Body of pancreas (tissue), 4 donors: ENCODE measurements around the gene WNT11. TPM values are rescaled to one million over a fixed set of nuclear protein-coding genes. Genes with fewer than 3 reads are reported as not detected.
A peak's percentile ranks its signal among the peaks of the same experiment; 100 is the strongest.

Experiments
- ATAC-seq: fragments of 150-250 bp; one replicate; pipeline ENCODE4 v1.9.1; 2016
- DNase-seq, 4 donors: peaks; one replicate each; pipeline ENCODE4 v3.0.0-alpha.2; 2019
- H3K27ac ChIP-seq, 4 donors: fragments of 200-600 bp; sonication (generic); 1 replicate in 3 of 4; 2 replicates in 1 of 4; pipeline versions ENCODE4 v1.5.1 to v1.6.1; 2016 to 2019; ENCODE audit warnings: mild to moderate bottlenecking in 1 of 4, mixed read lengths in 1 of 4, moderate library complexity in 1 of 4
- H3K27me3 ChIP-seq, 2 donors: fragments of 200-600 bp; sonication (generic); one replicate each; pipeline ENCODE4 v1.6.0; 2016; ENCODE audit warnings: mild to moderate bottlenecking in 1 of 2
- H3K36me3 ChIP-seq, 2 donors: fragments of 200-600 bp; sonication (generic); replicated peaks in 1 of 2; 2 replicates each; pipeline ENCODE4 v1.5.1; 2016; ENCODE audit warnings: low read depth in 2 of 2; ENCODE audit not compliant: insufficient read depth in 1 of 2
- H3K4me1 ChIP-seq: fragments of 200-600 bp; sonication (generic); one replicate; pipeline ENCODE4 v1.6.0; 2016
- H3K4me3 ChIP-seq, 2 donors: fragments of 200-600 bp; sonication (generic); 1 replicate in 1 of 2; 2 replicates in 1 of 2; pipeline ENCODE4 v1.5.1; 2016 to 2019
- H3K9me3 ChIP-seq, 3 donors: fragments of 200-600 bp; sonication (generic); 1 replicate in 2 of 3; 2 replicates in 1 of 3; pipeline ENCODE4 v1.5.1; 2016
- CTCF ChIP-seq, 7 experiments: fragments of 450-650 bp in 4 of 7; fragments of 200-600 bp in 3 of 7; sonication (generic) in 3 of 7; IDR thresholded peaks; one replicate each; pipeline ENCODE4 v1.5.1; 2016 to 2019; ENCODE audit warnings: antibody characterized with exemption in 7 of 7
- POLR2A ChIP-seq, 3 donors: fragments of 450-650 bp; IDR thresholded peaks; one replicate each; pipeline ENCODE4 v1.6.1; 2016; ENCODE audit warnings: antibody characterized with exemption in 3 of 3, mild to moderate bottlenecking in 2 of 3
- WGBS, 2 donors: methylation state at CpG; one replicate each; pipeline ENCODE4 v1.1.5; 2017; 5-methylcytosine and 5-hydroxymethylcytosine counted together
- intact Hi-C: fragments of 100-400 bp; cut with DNase I; formaldehyde crosslinking; loops from one replicate; pipeline ENCODE4 v1.15.1; 2023
- total RNA-seq, 2 donors: library from RNA; depleted of rRNA; stranded (reverse); fragments of >200 nt; gene quantifications; one replicate each; pipeline ENCODE4 v1.1.0, GENCODE V29; 2016

Gene WNT11
- total RNA-seq, 2 donors from 2014 or later = 4.2 to 23.4 TPM

- no peak overlapping the region for H3K4me3 ChIP-seq
- no peak for DNase-seq
- no peak overlapping the region for H3K27ac ChIP-seq
- 41 to 44% methylated on average over 8 of the region's 8 CpGs for WGBS, 2 donors
- TF ChIP-seq CTCF (IDR thresholded peaks at IDR 0.05) (no peak), POLR2A (IDR thresholded peaks at IDR 0.05) (no peak)
- ATAC-seq = no peak
- H3K36me3 ChIP-seq = no peaks in the 10 kb centered on the region
- H3K9me3 ChIP-seq = no peaks in the 10 kb centered on the region
- H3K4me1 ChIP-seq = peaks cover 5% of the 10 kb centered on the region
- H3K27me3 ChIP-seq = no peaks in the 10 kb centered on the region
- intact Hi-C loops = no loop called here
Observed at GRCh38 chr11:76217653-76218160, 11.4 kb upstream of the WNT11 start.

- H3K36me3 ChIP-seq = no peaks in the 10 kb centered on the region
- no peak overlapping the region for H3K27ac ChIP-seq
- no peak overlapping the region for H3K4me3 ChIP-seq
- intact Hi-C loops = no loop called here
- peaks cover 5% of the 10 kb centered on the region for H3K4me1 ChIP-seq
- 29 to 46% methylated on average over 3 to 9 of the region's 9 CpGs for WGBS, 2 donors
- ATAC-seq = no peak
- no peaks in the 10 kb centered on the region for H3K27me3 ChIP-seq
- peak in 1 of 4 donors; percentile 34 for DNase-seq
- TF ChIP-seq POLR2A (IDR thresholded peaks at IDR 0.05) (no peak), CTCF (IDR thresholded peaks at IDR 0.05) (no peak)
- H3K9me3 ChIP-seq = no peaks in the 10 kb centered on the region
Observed at GRCh38 chr11:76216536-76217325, 10.4 kb upstream of the WNT11 start.

GRCh38 chr11:76215941-76216340 is 9.6 kb upstream of the WNT11 start:
- DNase-seq = no peak
- Histone ChIP-seq H3K27me3 (no peaks in the 10 kb centered on the region), H3K9me3 (no peaks in the 10 kb centered on the region), H3K27ac (no peak overlapping the region), H3K4me3 (no peak overlapping the region), H3K36me3 (no peaks in the 10 kb centered on the region), H3K4me1 (peaks cover 8% of the 10 kb centered on the region)
- WGBS, 2 donors = 77% methylated on average over 6 of the region's 6 CpGs
- ATAC-seq = no peak
- intact Hi-C loops = no loop called here
- TF ChIP-seq CTCF (IDR thresholded peaks at IDR 0.05) (no peak), POLR2A (IDR thresholded peaks at IDR 0.05) (no peak)

- DNase-seq = no peak
- no peak overlapping the region for H3K4me3 ChIP-seq
- intact Hi-C loops = no loop called here
- H3K27me3 ChIP-seq = no peaks in the 10 kb centered on the region
- H3K9me3 ChIP-seq = no peaks in the 10 kb centered on the region
- H3K36me3 ChIP-seq = no peaks in the 10 kb centered on the region
- H3K4me1 ChIP-seq = peaks cover 15% of the 10 kb centered on the region
- 83 to 88% methylated on average over 7 of the region's 7 CpGs for WGBS, 2 donors
- ATAC-seq = no peak
- H3K27ac ChIP-seq = no peak overlapping the region
- no peak for TF ChIP-seq CTCF (IDR thresholded peaks at IDR 0.05)
- TF ChIP-seq POLR2A (IDR thresholded peaks at IDR 0.05) = no peak
Observed at GRCh38 chr11:76214968-76215548, 8.8 kb upstream of the WNT11 start.
